Peyer's patch (tissue), 4 donors: ENCODE results near the gene WDFY4. TPM values are rescaled to one million over a fixed set of nuclear protein-coding genes. Genes with fewer than 3 reads are reported as not detected.

Experiments
- DNase-seq, 3 donors: peaks; one replicate each; pipeline ENCODE4 v3.0.0-alpha.2; 2017 to 2019
- H3K27ac ChIP-seq, 4 donors: fragments of 200-600 bp; sonication (generic); one replicate each; pipeline ENCODE4 v1.5.1; 2016 to 2019
- H3K27me3 ChIP-seq, 2 donors: fragments of 200-600 bp; sonication (generic); one replicate each; pipeline ENCODE4 v1.5.1; 2019
- H3K36me3 ChIP-seq, 3 donors: fragments of 200-600 bp; sonication (generic); one replicate each; pipeline ENCODE4 v1.5.1; 2016 to 2019
- H3K4me1 ChIP-seq, 4 donors: fragments of 200-600 bp; sonication (generic); one replicate each; pipeline ENCODE4 v1.5.1; 2016 to 2019
- H3K4me3 ChIP-seq, 4 donors: fragments of 200-600 bp; sonication (generic); 1 replicate in 3 of 4; 2 replicates in 1 of 4; pipeline ENCODE4 v1.5.1; 2016 to 2019; ENCODE audit warnings: mild to moderate bottlenecking in 1 of 4
- H3K9me3 ChIP-seq, 4 donors: fragments of 200-600 bp; sonication (generic); one replicate each; pipeline ENCODE4 v1.5.1; 2016 to 2019; ENCODE audit warnings: mild to moderate bottlenecking in 1 of 4
- POLR2A ChIP-seq, 2 donors: fragments of 450-650 bp; IDR thresholded peaks; one replicate each; pipeline ENCODE4 v1.5.1; 2017; ENCODE audit warnings: antibody characterized with exemption in 2 of 2, mild to moderate bottlenecking in 2 of 2, moderate library complexity in 2 of 2
- total RNA-seq, 4 donors: library from RNA; depleted of rRNA; stranded (reverse); fragments of >200 nt; gene quantifications; one replicate each; pipeline ENCODE4 v1.1.0, GENCODE V29; 2016
- TF ChIP-seq, protein P1 (sequence below), 6 experiments: fragments of 450-650 bp in 4 of 6; fragments of 200-600 bp in 2 of 6; sonication (generic) in 1 of 6; IDR thresholded peaks; one replicate each; pipeline ENCODE4 v1.5.1; 2017 to 2019; ENCODE audit warnings: antibody characterized with exemption in 6 of 6, mild to moderate bottlenecking in 3 of 6, moderate library complexity in 1 of 6

The WDFY4 gene
- total RNA-seq, 4 donors from 2014 or later = 0.53 to 102 (median 4.6) TPM

- no peak for DNase-seq
- Histone ChIP-seq H3K36me3 (no peaks in the 10 kb centered on the region), H3K4me1 (no peaks in the 10 kb centered on the region), H3K4me3 (no peak overlapping the region), H3K9me3 (no peaks in the 10 kb centered on the region), H3K27me3 (no peaks in the 10 kb centered on the region), H3K27ac (no peak overlapping the region)
- TF ChIP-seq POLR2A (IDR thresholded peaks at IDR 0.05) = no peak
- TF ChIP-seq, protein P1, sequence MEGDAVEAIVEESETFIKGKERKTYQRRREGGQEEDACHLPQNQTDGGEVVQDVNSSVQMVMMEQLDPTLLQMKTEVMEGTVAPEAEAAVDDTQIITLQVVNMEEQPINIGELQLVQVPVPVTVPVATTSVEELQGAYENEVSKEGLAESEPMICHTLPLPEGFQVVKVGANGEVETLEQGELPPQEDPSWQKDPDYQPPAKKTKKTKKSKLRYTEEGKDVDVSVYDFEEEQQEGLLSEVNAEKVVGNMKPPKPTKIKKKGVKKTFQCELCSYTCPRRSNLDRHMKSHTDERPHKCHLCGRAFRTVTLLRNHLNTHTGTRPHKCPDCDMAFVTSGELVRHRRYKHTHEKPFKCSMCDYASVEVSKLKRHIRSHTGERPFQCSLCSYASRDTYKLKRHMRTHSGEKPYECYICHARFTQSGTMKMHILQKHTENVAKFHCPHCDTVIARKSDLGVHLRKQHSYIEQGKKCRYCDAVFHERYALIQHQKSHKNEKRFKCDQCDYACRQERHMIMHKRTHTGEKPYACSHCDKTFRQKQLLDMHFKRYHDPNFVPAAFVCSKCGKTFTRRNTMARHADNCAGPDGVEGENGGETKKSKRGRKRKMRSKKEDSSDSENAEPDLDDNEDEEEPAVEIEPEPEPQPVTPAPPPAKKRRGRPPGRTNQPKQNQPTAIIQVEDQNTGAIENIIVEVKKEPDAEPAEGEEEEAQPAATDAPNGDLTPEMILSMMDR (IDR thresholded peaks at IDR 0.05) = no peak
Observed at GRCh38 chr10:48880016-48880705, 195.5 kb downstream of the WDFY4 start.

DNA sequence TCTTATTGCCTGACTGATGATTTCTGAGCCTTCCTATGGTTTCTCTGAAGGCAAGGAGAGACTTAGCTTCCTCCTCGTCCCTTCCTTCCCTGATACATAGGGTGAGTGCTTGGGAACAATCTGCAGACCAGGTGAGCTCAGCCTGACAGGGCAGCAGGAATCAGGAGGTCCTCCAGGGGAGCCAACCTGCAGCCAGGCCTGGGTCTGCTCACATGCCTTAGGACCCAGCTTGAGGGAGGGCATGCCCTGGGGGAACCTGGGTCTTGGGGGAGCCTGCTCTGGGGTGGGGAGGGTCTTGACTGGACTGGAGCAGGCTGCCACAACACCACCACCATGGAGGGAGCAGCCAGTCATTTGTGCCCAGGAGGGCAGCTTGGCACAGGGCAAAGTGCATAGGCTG, 197.3 kb downstream of the WDFY4 start:
- Histone ChIP-seq H3K27ac (no peak overlapping the region), H3K27me3 (no peaks in the 10 kb centered on the region), H3K9me3 (no peaks in the 10 kb centered on the region), H3K4me1 (no peaks in the 10 kb centered on the region), H3K36me3 (no peaks in the 10 kb centered on the region), H3K4me3 (no peak overlapping the region)
- TF ChIP-seq POLR2A (IDR thresholded peaks at IDR 0.05) = no peak
- TF ChIP-seq, protein P1 (IDR thresholded peaks at IDR 0.05) = no peak
- DNase-seq = no peak

DNA sequence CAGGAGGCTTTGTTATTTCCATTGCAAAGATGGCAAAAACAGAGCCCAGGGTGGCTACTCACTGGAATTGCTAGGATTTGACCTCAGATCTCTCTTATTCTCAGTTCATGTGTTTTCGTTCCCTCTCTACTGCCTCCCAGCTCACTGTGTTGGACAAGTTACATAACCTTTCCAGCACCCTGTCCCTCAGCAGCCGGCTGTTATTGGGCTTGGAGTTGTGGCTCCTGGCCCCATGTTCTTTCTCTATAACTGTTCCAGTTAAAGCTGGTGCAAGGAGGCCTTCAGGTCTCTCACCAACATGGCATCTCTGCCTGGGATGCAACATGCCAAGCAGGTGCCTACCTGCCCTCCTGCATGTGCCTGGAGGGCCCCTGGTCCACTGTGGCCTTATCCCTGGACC, 198.2 kb downstream of the WDFY4 start:
- no peaks in the 10 kb centered on the region for H3K4me1 ChIP-seq
- H3K4me3 ChIP-seq = no peak overlapping the region
- TF ChIP-seq, protein P1 (IDR thresholded peaks at IDR 0.05) = no peak
- TF ChIP-seq POLR2A (IDR thresholded peaks at IDR 0.05) = no peak

DNA sequence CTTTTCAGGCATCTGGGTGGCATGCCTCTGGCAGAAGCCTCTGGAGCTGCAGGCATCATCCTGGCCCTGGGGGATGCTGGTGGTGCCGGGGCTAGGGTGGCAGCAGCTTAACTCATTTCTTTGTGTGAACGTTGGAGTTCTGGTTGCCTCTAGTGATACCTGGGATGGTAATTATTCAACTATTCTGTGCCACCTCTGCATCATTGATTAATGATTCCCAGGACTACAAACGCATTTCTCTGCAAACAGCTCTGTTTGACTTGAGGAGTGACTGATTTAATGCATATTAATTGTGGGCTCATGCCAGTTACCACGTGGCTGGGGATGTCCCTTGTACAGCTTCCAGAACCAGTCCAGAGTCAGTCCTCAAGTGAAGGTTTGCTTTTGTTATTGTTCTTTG, 199.0 kb downstream of the WDFY4 start:
- Histone ChIP-seq H3K4me3 (no peak overlapping the region), H3K9me3 (no peaks in the 10 kb centered on the region), H3K27me3 (no peaks in the 10 kb centered on the region), H3K4me1 (no peaks in the 10 kb centered on the region), H3K36me3 (no peaks in the 10 kb centered on the region), H3K27ac (no peak overlapping the region)
- no peak for DNase-seq
- no peak for TF ChIP-seq POLR2A (IDR thresholded peaks at IDR 0.05)
- TF ChIP-seq, protein P1 (IDR thresholded peaks at IDR 0.05) = no peak

More for the DNA sequence above, 198.2 kb downstream of the WDFY4 start:
- Histone ChIP-seq H3K27me3 (no peaks in the 10 kb centered on the region), H3K9me3 (no peaks in the 10 kb centered on the region), H3K36me3 (no peaks in the 10 kb centered on the region), H3K27ac (no peak overlapping the region)
- DNase-seq = no peak

GRCh38 chr10:48884179-48885045, 199.7 kb downstream of the WDFY4 start:
- DNase-seq = no peak
- TF ChIP-seq, protein P1 (IDR thresholded peaks at IDR 0.05) = no peak
- no peak for TF ChIP-seq POLR2A (IDR thresholded peaks at IDR 0.05)
- H3K27ac ChIP-seq = no peak overlapping the region

More at GRCh38 chr10:48884179-48885045, 199.7 kb downstream of the WDFY4 start:
- H3K4me1 ChIP-seq = no peaks in the 10 kb centered on the region
- no peak overlapping the region for H3K4me3 ChIP-seq
- no peaks in the 10 kb centered on the region for H3K27me3 ChIP-seq
- H3K9me3 ChIP-seq = no peaks in the 10 kb centered on the region
- no peaks in the 10 kb centered on the region for H3K36me3 ChIP-seq
